ENCODE data around the gene ITGA11. TPM values are rescaled to one million over a fixed set of nuclear protein-coding genes. Genes with fewer than 3 reads are reported as not detected.

Gene ITGA11
- total RNA-seq, result 1 to 10 TPM in 1 of 2 donors, under 1 TPM in 1; 0.27 to 1.8 TPM

- no peaks in the 10 kb centered on the region for H3K36me3 Mint-ChIP-seq
- ATAC-seq (peak in 1 of 2 donors; percentile 51), DNase-seq (ENCODE audit: low spot score in 2 of 2) (no peak)
Observed at GRCh38 chr15:68431792-68432401, at the start of gene ITGA11. ITGA11 (minus strand) TSS chr15:68432163; CDS start chr15:68432066, 97 bp downstream.

GRCh38 chr15:68481321-68481720 is 49.4 kb upstream of the ITGA11 start:
- H3K36me3 Mint-ChIP-seq, result no peaks in the 10 kb centered on the region
- ATAC-seq (no peak), DNase-seq (ENCODE audit: low spot score in 2 of 2) (no peak)
- no peak overlapping the region for H3K27ac Mint-ChIP-seq
- no peaks in the 10 kb centered on the region for H3K9me3 Mint-ChIP-seq

More at GRCh38 chr15:68431792-68432401, at the start of gene ITGA11:
- no peaks in the 10 kb centered on the region for H3K9me3 Mint-ChIP-seq
- H3K27ac Mint-ChIP-seq, result no peak within 1 kb of the TSS

GRCh38 chr15:68480296-68480695 is 48.3 kb upstream of the ITGA11 start:
- ATAC-seq (no peak), DNase-seq (ENCODE audit: low spot score in 2 of 2) (no peak)
- H3K27ac Mint-ChIP-seq, result no peak overlapping the region
- no peaks in the 10 kb centered on the region for H3K9me3 Mint-ChIP-seq
- H3K36me3 Mint-ChIP-seq, result no peaks in the 10 kb centered on the region

- Mint-ChIP-seq H3K36me3 (no peaks in the 10 kb centered on the region), H3K9me3 (no peaks in the 10 kb centered on the region), H3K27ac (no peak overlapping the region)
- ATAC-seq (no peak), DNase-seq (ENCODE audit: low spot score in 2 of 2) (no peak)
Observed at GRCh38 chr15:68479870-68480269, 47.9 kb upstream of the ITGA11 start.

GRCh38 chr15:68479406-68479805 is 47.4 kb upstream of the ITGA11 start:
- no peaks in the 10 kb centered on the region for H3K9me3 Mint-ChIP-seq
- no peak overlapping the region for H3K27ac Mint-ChIP-seq
- no peak for DNase-seq (ENCODE audit: low spot score in 2 of 2)
- no peak for ATAC-seq
- no peaks in the 10 kb centered on the region for H3K36me3 Mint-ChIP-seq

GRCh38 chr15:68478853-68479252 is 46.9 kb upstream of the ITGA11 start:
- H3K9me3 Mint-ChIP-seq, result no peaks in the 10 kb centered on the region
- ATAC-seq, result no peak
- no peaks in the 10 kb centered on the region for H3K36me3 Mint-ChIP-seq
- DNase-seq (ENCODE audit: low spot score in 2 of 2), result no peak
- H3K27ac Mint-ChIP-seq, result no peak overlapping the region

- no peak for DNase-seq (ENCODE audit: low spot score in 2 of 2)
- no peak overlapping the region for H3K27ac Mint-ChIP-seq
- H3K9me3 Mint-ChIP-seq, result no peaks in the 10 kb centered on the region
- ATAC-seq, result no peak
- no peaks in the 10 kb centered on the region for H3K36me3 Mint-ChIP-seq
Observed at GRCh38 chr15:68475449-68475848, 43.5 kb upstream of the ITGA11 start.

GRCh38 chr15:68471541-68471940 is 39.6 kb upstream of the ITGA11 start:
- no peaks in the 10 kb centered on the region for H3K36me3 Mint-ChIP-seq
- no peaks in the 10 kb centered on the region for H3K9me3 Mint-ChIP-seq
- ATAC-seq (no peak), DNase-seq (ENCODE audit: low spot score in 2 of 2) (no peak)
- H3K27ac Mint-ChIP-seq, result no peak overlapping the region

- DNase-seq (ENCODE audit: low spot score in 2 of 2) (no peak), ATAC-seq (no peak)
- Mint-ChIP-seq H3K9me3 (no peaks in the 10 kb centered on the region), H3K36me3 (no peaks in the 10 kb centered on the region), H3K27ac (no peak overlapping the region)
Observed at GRCh38 chr15:68470976-68471375, 39.0 kb upstream of the ITGA11 start.

GRCh38 chr15:68470049-68470742 is 38.2 kb upstream of the ITGA11 start:
- H3K36me3 Mint-ChIP-seq, result no peaks in the 10 kb centered on the region
- no peak overlapping the region for H3K27ac Mint-ChIP-seq
- ATAC-seq, result no peak
- DNase-seq (ENCODE audit: low spot score in 2 of 2), result no peak
- H3K9me3 Mint-ChIP-seq, result no peaks in the 10 kb centered on the region

GRCh38 chr15:68469162-68470048 is 37.4 kb upstream of the ITGA11 start:
- Mint-ChIP-seq H3K27ac (peak overlapping the region in 1 of 2 donors; percentile 24), H3K9me3 (no peaks in the 10 kb centered on the region), H3K36me3 (no peaks in the 10 kb centered on the region)
- DNase-seq (ENCODE audit: low spot score in 2 of 2), result no peak
- no peak for ATAC-seq

GRCh38 chr15:68466876-68467275 is 34.9 kb upstream of the ITGA11 start:
- ATAC-seq (no peak), DNase-seq (ENCODE audit: low spot score in 2 of 2) (no peak)
- no peak overlapping the region for H3K27ac Mint-ChIP-seq
- H3K36me3 Mint-ChIP-seq, result no peaks in the 10 kb centered on the region
- no peaks in the 10 kb centered on the region for H3K9me3 Mint-ChIP-seq

- ATAC-seq, result no peak
- no peaks in the 10 kb centered on the region for H3K9me3 Mint-ChIP-seq
- H3K36me3 Mint-ChIP-seq, result no peaks in the 10 kb centered on the region
- no peak overlapping the region for H3K27ac Mint-ChIP-seq
- no peak for DNase-seq (ENCODE audit: low spot score in 2 of 2)
Observed at GRCh38 chr15:68465861-68466560, 34.0 kb upstream of the ITGA11 start.

GRCh38 chr15:68464448-68465090 is 32.6 kb upstream of the ITGA11 start:
- H3K36me3 Mint-ChIP-seq, result no peaks in the 10 kb centered on the region
- H3K9me3 Mint-ChIP-seq, result no peaks in the 10 kb centered on the region
- no peak overlapping the region for H3K27ac Mint-ChIP-seq
- DNase-seq (ENCODE audit: low spot score in 2 of 2) (no peak), ATAC-seq (no peak)

- H3K27ac Mint-ChIP-seq, result no peak overlapping the region
- no peaks in the 10 kb centered on the region for H3K36me3 Mint-ChIP-seq
- no peaks in the 10 kb centered on the region for H3K9me3 Mint-ChIP-seq
- no peak for DNase-seq (ENCODE audit: low spot score in 2 of 2)
- ATAC-seq, result no peak
Observed at GRCh38 chr15:68463996-68464395, 32.0 kb upstream of the ITGA11 start.

- no peaks in the 10 kb centered on the region for H3K9me3 Mint-ChIP-seq
- H3K27ac Mint-ChIP-seq, result no peak overlapping the region
- H3K36me3 Mint-ChIP-seq, result no peaks in the 10 kb centered on the region
- ATAC-seq, result no peak
- DNase-seq (ENCODE audit: low spot score in 2 of 2), result no peak
Observed at GRCh38 chr15:68463444-68463843, 31.5 kb upstream of the ITGA11 start.

Measured in activated naive CD4-positive, alpha-beta T cell treated with anti-CD3 and anti-CD28 coated beads, Interleukin-2, amount 50 U/mL, for 72 hours (primary cell).